Endothelial cell of umbilical vein (primary cell): ENCODE measurements around the gene SETD3. TPM values are rescaled to one million over a fixed set of nuclear protein-coding genes. Genes with fewer than 3 reads are reported as not detected.

ENCODE experiments used
- BruUV-seq: library from RNA; stranded (reverse); fragments of 400-500 nt; replicated peaks from 2 replicates; lab custom pipeline; 2021; lab: Mats Ljungman, UMichigan
- CTCF ChIA-PET: fragments of 300-600, 350-600 bp; sonication (Branson Sonifier 250); formaldehyde crosslinking; loops from one replicate; lab custom pipeline; 2021; ENCODE audit warnings: antibody characterized with exemption, inconsistent platforms; lab: Charles Lee
- POLR2A ChIA-PET: fragments of 300-600, 350-600 bp; sonication (Branson Sonifier 250); formaldehyde crosslinking; loops from one replicate; lab custom pipeline; 2021; ENCODE audit warnings: antibody characterized with exemption, inconsistent platforms; lab: Charles Lee
- DNase-seq: peaks from one replicate; pipeline ENCODE4 v3.0.0-alpha.2; 2011; ENCODE audit warnings: low read depth, low spot score
- FAIRE-seq: peaks from 2 replicates; lab custom pipeline; 2011; peaks lifted over from hg19 to GRCh38; lab: Jason Lieb, UNC
- H2AFZ ChIP-seq: 2 replicates; pipeline ENCODE4 v1.6.0; 2012; ENCODE audit warnings: low read depth, low read length, control low read depth, inconsistent platforms
- H3K27ac ChIP-seq: 2 replicates; pipeline ENCODE4 v1.5.1; 2011; ENCODE audit warnings: low read depth, mild to moderate bottlenecking, control low read depth, low read length, moderate library complexity; ENCODE audit not compliant: insufficient read depth
- H3K27me3 ChIP-seq, 2 experiments: 2 replicates each; pipeline versions ENCODE4 v1.6.0 to v1.6.1; 2011; ENCODE audit warnings: low read length in 2 of 2, mixed read lengths in 1 of 2; ENCODE audit not compliant: control insufficient read depth in 2 of 2, insufficient read depth in 2 of 2
- H3K36me3 ChIP-seq, 2 experiments: 2 replicates in 1 of 2; 3 replicates in 1 of 2; pipeline ENCODE4 v1.5.1; 2011; ENCODE audit warnings: low read length in 2 of 2, mild to moderate bottlenecking in 1 of 2, moderate library complexity in 1 of 2; ENCODE audit not compliant: control insufficient read depth in 2 of 2, insufficient read depth in 2 of 2; ENCODE audit errors: extremely low read depth in 1 of 2
- H3K4me1 ChIP-seq: 3 replicates; pipeline ENCODE4 v1.5.1; 2011; ENCODE audit warnings: mild to moderate bottlenecking, low read length; ENCODE audit not compliant: control insufficient read depth, insufficient read depth; ENCODE audit errors: extremely low read depth
- H3K4me2 ChIP-seq: 2 replicates; pipeline ENCODE4 v1.6.1; 2011; ENCODE audit warnings: low read length, control low read depth, mixed read lengths; ENCODE audit not compliant: insufficient read depth
- H3K4me3 ChIP-seq, 3 experiments: fragments of 200-600 bp in 1 of 3; sonication (generic), shearing (Covaris generic) in 1 of 3; replicated peaks in 1 of 3; 2 replicates each; pipeline ENCODE4 v1.5.1; 2011 to 2016; ENCODE audit warnings: control low read depth in 3 of 3, low read length in 3 of 3, mild to moderate bottlenecking in 2 of 3, inconsistent platforms in 1 of 3, low read depth in 1 of 3, moderate library complexity in 1 of 3; ENCODE audit not compliant: insufficient read depth in 1 of 3
- H3K79me2 ChIP-seq: 2 replicates; pipeline ENCODE4 v1.6.0; 2012; ENCODE audit warnings: low read length, inconsistent platforms; ENCODE audit not compliant: control insufficient read depth, insufficient read depth
- H3K9ac ChIP-seq: replicated peaks from 2 replicates; pipeline ENCODE3; 2011; ENCODE audit warnings: low read length, control low read depth; ENCODE audit not compliant: insufficient read depth; ENCODE audit errors: extremely low read depth
- H3K9me1 ChIP-seq: replicated peaks from 3 replicates; pipeline ENCODE4 v1.6.0; 2011; ENCODE audit warnings: mild to moderate bottlenecking, low read length; ENCODE audit not compliant: control insufficient read depth, insufficient read depth; ENCODE audit errors: extremely low read depth
- H3K9me3 ChIP-seq: replicated peaks from 2 replicates; pipeline ENCODE4 v1.5.1; 2012; ENCODE audit warnings: low read length, inconsistent platforms; ENCODE audit not compliant: control insufficient read depth, insufficient read depth
- H4K20me1 ChIP-seq: replicated peaks from 2 replicates; pipeline ENCODE3; 2011; ENCODE audit warnings: mild to moderate bottlenecking, low read length; ENCODE audit not compliant: control insufficient read depth, insufficient read depth; ENCODE audit errors: extremely low read depth
- CTCF ChIP-seq, 2 donors: IDR thresholded peaks; 1 replicate in 1 of 2; 2 replicates in 1 of 2; pipeline ENCODE4 v1.5.1; 2011; ENCODE audit warnings: low read length in 2 of 2, mild to moderate bottlenecking in 2 of 2, moderate library complexity in 2 of 2, control low read depth in 1 of 2, inconsistent platforms in 1 of 2, low read depth in 1 of 2; ENCODE audit not compliant: insufficient read depth in 1 of 2; ENCODE audit errors: extremely low read depth in 1 of 2
- EZH2 ChIP-seq: IDR thresholded peaks from 2 replicates; pipeline ENCODE4 v1.6.1; 2012; ENCODE audit warnings: borderline replicate concordance, low read depth, mild to moderate bottlenecking, moderate library complexity, low read length, inconsistent platforms; ENCODE audit not compliant: severe bottlenecking
- GATA2 ChIP-seq: IDR thresholded peaks from 2 replicates; pipeline ENCODE4 v1.7.0; 2011; ENCODE audit warnings: low read depth, mild to moderate bottlenecking, moderate library complexity, mixed read lengths, low read length; ENCODE audit not compliant: insufficient read length, insufficient read depth
- JUN ChIP-seq: IDR thresholded peaks from 2 replicates; pipeline ENCODE4 v1.6.1; 2011; ENCODE audit warnings: borderline replicate concordance, low read depth; ENCODE audit not compliant: insufficient read length, insufficient read depth
- MAX ChIP-seq: IDR thresholded peaks from 2 replicates; pipeline ENCODE4 v1.6.1; 2011; ENCODE audit not compliant: insufficient read depth, insufficient read length
- MYC ChIP-seq: IDR thresholded peaks from one replicate; pipeline ENCODE4 v1.6.1; 2011; ENCODE audit warnings: mild to moderate bottlenecking, low read depth, low read length
- POLR2A ChIP-seq: IDR thresholded peaks from 2 replicates; pipeline ENCODE4 v1.6.1; 2012; ENCODE audit warnings: low read depth, mild to moderate bottlenecking, control low read depth, low read length
- POLR2AphosphoS5 ChIP-seq: IDR thresholded peaks from 2 replicates; pipeline ENCODE4 v1.6.1; 2012; ENCODE audit warnings: low read depth, mild to moderate bottlenecking, control low read depth, low read length, moderate library complexity; ENCODE audit not compliant: insufficient read depth
- dilution Hi-C: fragments of 300-500 bp; cut with MboI; formaldehyde crosslinking; loops from one replicate; pipeline ENCODE4 v1.15.0; 2019; ENCODE audit warnings: low sequenced_read_pairs; ENCODE audit not compliant: extremely low pct_ligation_motif_present
- intact Hi-C: fragments of 100-400 bp; cut with micrococcal nuclease; formaldehyde crosslinking; loops from one replicate; pipeline ENCODE4 v1.10.0; 2022
- polyA plus RNA-seq, 4 experiments: library from polyadenylated mRNA; depleted of rRNA in 3 of 4; stranded (reverse) in 3 of 4; unstranded in 1 of 4; fragments of >200 nt; gene quantifications; 2 replicates each; pipeline versions ENCODE4 v1.2.1 to v1.2.3, GENCODE V29; 2011 to 2012; ENCODE audit warnings: missing spikeins in 1 of 4
- total RNA-seq: library from RNA; stranded (reverse); gene quantifications from 2 replicates; pipeline ENCODE4 v1.2.3, GENCODE V29; 2021

SETD3 gene
- total and polyA plus RNA-seq, 2 donors (not counting 3 experiments of a cell fraction or from before 2014, with no cell fraction given): 18.1 to 53.1 TPM

GRCh38 chr14:99384450-99385417 is 95.9 kb downstream of the SETD3 start:
- Histone ChIP-seq H3K27me3 (peaks cover 0 to 3% of the 10 kb centered on the region in 2 experiments), H3K4me2 (no peak overlapping the region), H3K9ac (no peak overlapping the region), H3K4me1 (no peaks in the 10 kb centered on the region), H3K9me3 (no peaks in the 10 kb centered on the region), H2AFZ (no peak overlapping the region), H3K79me2 (no peaks in the 10 kb centered on the region), H4K20me1 (no peaks in the 10 kb centered on the region), H3K9me1 (no peaks in the 10 kb centered on the region), H3K36me3 (no peaks in the 10 kb centered on the region), H3K4me3 (no peak overlapping the region), H3K27ac (no peak overlapping the region)
- BruUV-seq: no TSS peak
- dilution Hi-C loops: no loop called here
- ChIA-PET POLR2A (no interaction called here), CTCF (interaction anchor here (3.8 kb wide), 1 partner anchor 9 kb away, joined by 15 read pairs; no protein-coding TSS in a partner anchor)
- intact Hi-C loops: no loop called here
- TF ChIP-seq EZH2 (no peak), GATA2 (no peak), JUN (no peak), MAX (no peak), CTCF (IDR thresholded peaks at IDR 0.05; ENCODE audit: extremely low read depth in 1 of 2, insufficient read depth in 1 of 2, low read depth in 1 of 2, low read length in 2 of 2) (no peak), POLR2AphosphoS5 (no peak), MYC (no peak), POLR2A (no peak)
- FAIRE-seq (no peak), DNase-seq (no peak)
